OCI-LY7 (cell line): ENCODE measurements around the gene TK2. TPM values are rescaled to one million over a fixed set of nuclear protein-coding genes. Genes with fewer than 3 reads are reported as not detected.

ENCODE experiments used
- BruUV-seq: library from RNA; stranded (reverse); fragments of 400-500 nt; replicated peaks from 2 replicates; lab custom pipeline; 2021; lab: Mats Ljungman, UMichigan
- CTCF ChIA-PET: fragments of 300-600 bp; sonication (Branson Sonifier 250); formaldehyde crosslinking; loops from one replicate; lab custom pipeline; 2022; ENCODE audit warnings: antibody characterized with exemption; ENCODE audit not compliant: unreplicated experiment; lab: Charles Lee
- POLR2A ChIA-PET: fragments of 300-600 bp; sonication (Branson Sonifier 250); formaldehyde crosslinking; loops from one replicate; lab custom pipeline; 2022; ENCODE audit warnings: antibody characterized with exemption; lab: Charles Lee
- DNase-seq: peaks from one replicate; pipeline ENCODE4 v3.0.0-alpha.2; 2015; ENCODE audit warnings: low spot score
- H2AFZ ChIP-seq: fragments of 200-600 bp; sonication (generic), shearing (Covaris generic); 2 replicates; pipeline ENCODE4 v1.6.1; 2014; ENCODE audit warnings: mild to moderate bottlenecking, antibody characterized with exemption, low read length, moderate library complexity
- H3K27ac ChIP-seq: fragments of 200-600 bp; sonication (generic); 2 replicates; pipeline ENCODE4 v1.5.1; 2014; ENCODE audit warnings: mixed run types, low read depth, mild to moderate bottlenecking, moderate library complexity, low read length, inconsistent platforms; ENCODE audit not compliant: poor library complexity, severe bottlenecking
- H3K36me3 ChIP-seq: fragments of 200-600 bp; sonication (generic); 2 replicates; pipeline ENCODE4 v1.6.1; 2014; ENCODE audit warnings: mild to moderate bottlenecking, antibody characterized with exemption, low read length, moderate library complexity, mixed read lengths; ENCODE audit not compliant: insufficient read depth
- H3K4me1 ChIP-seq: fragments of 200-600 bp; sonication (generic); 2 replicates; pipeline ENCODE4 v1.5.1; 2014; ENCODE audit warnings: mild to moderate bottlenecking, low read length; ENCODE audit not compliant: insufficient read depth, poor library complexity, severe bottlenecking
- H3K4me2 ChIP-seq: fragments of 200-600 bp; sonication (generic); 2 replicates; pipeline ENCODE4 v1.6.1; 2014; ENCODE audit warnings: mild to moderate bottlenecking, low read length
- H3K4me3 ChIP-seq: fragments of 200-600 bp; sonication (generic); 2 replicates; pipeline ENCODE4 v1.5.1; 2014; ENCODE audit warnings: mild to moderate bottlenecking, low read depth, low read length; ENCODE audit not compliant: poor library complexity, severe bottlenecking
- H3K79me2 ChIP-seq: fragments of 200-600 bp; sonication (generic); 2 replicates; pipeline ENCODE4 v1.6.1; 2016; ENCODE audit warnings: low read depth, mild to moderate bottlenecking, low read length, moderate library complexity, mixed read lengths; ENCODE audit not compliant: insufficient read depth
- H3K9me2 ChIP-seq: fragments of 200-600 bp; sonication (generic); 2 replicates; pipeline ENCODE4 v1.6.1; 2016; ENCODE audit warnings: mild to moderate bottlenecking, low read length, mixed read lengths; ENCODE audit not compliant: insufficient read depth
- H3K9me3 ChIP-seq: fragments of 200-600 bp; sonication (generic); 2 replicates; pipeline ENCODE4 v1.6.1; 2014; ENCODE audit warnings: mild to moderate bottlenecking, mixed run types, low read length, mixed read lengths
- H4K20me1 ChIP-seq: fragments of 200-600 bp; sonication (generic); 2 replicates; pipeline ENCODE4 v1.6.1; 2014; ENCODE audit warnings: mild to moderate bottlenecking, antibody characterized with exemption, low read length, moderate library complexity, mixed read lengths; ENCODE audit not compliant: insufficient read depth
- EZH2phosphoT487 ChIP-seq: fragments of 200-600 bp; sonication (generic); IDR thresholded peaks from 2 replicates; pipeline ENCODE4 v1.6.1; 2018; ENCODE audit warnings: low read depth, borderline replicate concordance, mild to moderate bottlenecking, mixed run types, antibody characterized with exemption, low read length, moderate library complexity, mixed read lengths
- intact Hi-C: fragments of 100-400 bp; cut with micrococcal nuclease; formaldehyde crosslinking; loops from one replicate; pipeline ENCODE4 v1.10.0; 2022; ENCODE audit not compliant: unreplicated experiment
- total RNA-seq, 2 experiments: library from RNA; depleted of rRNA in 1 of 2; stranded (reverse); fragments of >200 nt in 1 of 2; shearing (Covaris generic) in 1 of 2; gene quantifications; 2 replicates each; pipeline ENCODE4 v1.2.3, GENCODE V29; 2014 to 2022
- TF ChIP-seq, protein P1 (sequence below): fragments of 200-600 bp; sonication (generic); conservative IDR thresholded peaks from 2 replicates; pipeline ENCODE4 v1.5.1; 2014; ENCODE audit warnings: mild to moderate bottlenecking, antibody characterized with exemption, low read length, moderate library complexity, mixed read lengths

The TK2 gene
- total RNA-seq, 2 experiments from 2014 or later = 0.06 to 1.9 TPM

DNA sequence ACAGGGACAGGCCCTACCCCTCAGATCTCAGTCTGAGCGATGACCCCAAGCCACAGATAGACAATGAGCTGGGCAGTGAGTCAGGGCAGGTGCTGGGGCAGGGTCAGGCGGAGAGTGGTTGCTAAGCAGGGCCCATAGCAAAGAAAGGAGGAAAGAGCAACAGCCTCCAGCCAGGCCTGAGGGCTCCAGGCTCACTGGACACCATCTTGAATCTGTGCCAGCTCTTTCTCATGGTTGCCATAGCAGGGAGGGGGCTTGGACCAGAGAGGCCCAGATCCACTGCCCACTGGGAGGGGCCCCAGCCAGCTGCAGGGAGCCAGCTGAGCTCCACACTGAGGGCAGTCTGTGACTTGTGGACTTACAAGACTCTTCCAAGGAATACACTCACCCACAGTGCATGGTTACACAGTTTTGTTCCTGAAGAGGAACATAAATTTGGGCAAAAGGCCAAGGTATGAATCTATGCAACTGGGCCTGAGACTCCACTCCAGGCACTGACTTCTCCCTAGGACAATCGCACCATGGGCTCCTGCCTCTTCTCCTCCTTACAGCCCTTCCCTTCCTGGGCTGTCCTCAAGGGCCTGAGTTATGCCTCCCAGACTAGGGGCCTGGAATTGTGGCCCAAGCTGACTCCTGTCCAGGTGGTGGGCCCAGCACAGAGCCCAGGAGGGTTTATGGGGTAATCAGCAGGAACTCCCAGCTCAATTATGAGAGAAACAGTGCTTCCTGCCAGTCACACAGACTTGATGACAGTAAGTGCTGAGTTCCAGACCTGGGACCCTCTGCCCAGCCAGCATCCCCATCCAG is 62.9 kb downstream of the TK2 start:
- no peaks in the 10 kb centered on the region for H3K9me2 ChIP-seq
- no peaks in the 10 kb centered on the region for H3K4me1 ChIP-seq
- no peaks in the 10 kb centered on the region for H3K9me3 ChIP-seq
- H2AFZ ChIP-seq = no peak overlapping the region
- ChIA-PET POLR2A (interaction anchor here (0.6 to 0.9 kb wide), 3 partner anchors 12 to 126 kb away, joined by 3 read pairs; no protein-coding TSS in a partner anchor), CTCF (no interaction called here)
- no peak overlapping the region for H3K4me3 ChIP-seq
- BruUV-seq = no TSS peak
- no peaks in the 10 kb centered on the region for H3K36me3 ChIP-seq
- DNase-seq = no peak
- H3K79me2 ChIP-seq = no peaks in the 10 kb centered on the region
- TF ChIP-seq, protein P1, sequence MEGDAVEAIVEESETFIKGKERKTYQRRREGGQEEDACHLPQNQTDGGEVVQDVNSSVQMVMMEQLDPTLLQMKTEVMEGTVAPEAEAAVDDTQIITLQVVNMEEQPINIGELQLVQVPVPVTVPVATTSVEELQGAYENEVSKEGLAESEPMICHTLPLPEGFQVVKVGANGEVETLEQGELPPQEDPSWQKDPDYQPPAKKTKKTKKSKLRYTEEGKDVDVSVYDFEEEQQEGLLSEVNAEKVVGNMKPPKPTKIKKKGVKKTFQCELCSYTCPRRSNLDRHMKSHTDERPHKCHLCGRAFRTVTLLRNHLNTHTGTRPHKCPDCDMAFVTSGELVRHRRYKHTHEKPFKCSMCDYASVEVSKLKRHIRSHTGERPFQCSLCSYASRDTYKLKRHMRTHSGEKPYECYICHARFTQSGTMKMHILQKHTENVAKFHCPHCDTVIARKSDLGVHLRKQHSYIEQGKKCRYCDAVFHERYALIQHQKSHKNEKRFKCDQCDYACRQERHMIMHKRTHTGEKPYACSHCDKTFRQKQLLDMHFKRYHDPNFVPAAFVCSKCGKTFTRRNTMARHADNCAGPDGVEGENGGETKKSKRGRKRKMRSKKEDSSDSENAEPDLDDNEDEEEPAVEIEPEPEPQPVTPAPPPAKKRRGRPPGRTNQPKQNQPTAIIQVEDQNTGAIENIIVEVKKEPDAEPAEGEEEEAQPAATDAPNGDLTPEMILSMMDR = no peak
- no peak for TF ChIP-seq EZH2phosphoT487
- intact Hi-C loops = no loop called here
- no peak overlapping the region for H3K27ac ChIP-seq
- H4K20me1 ChIP-seq = no peaks in the 10 kb centered on the region
- H3K4me2 ChIP-seq = no peak overlapping the region

DNA sequence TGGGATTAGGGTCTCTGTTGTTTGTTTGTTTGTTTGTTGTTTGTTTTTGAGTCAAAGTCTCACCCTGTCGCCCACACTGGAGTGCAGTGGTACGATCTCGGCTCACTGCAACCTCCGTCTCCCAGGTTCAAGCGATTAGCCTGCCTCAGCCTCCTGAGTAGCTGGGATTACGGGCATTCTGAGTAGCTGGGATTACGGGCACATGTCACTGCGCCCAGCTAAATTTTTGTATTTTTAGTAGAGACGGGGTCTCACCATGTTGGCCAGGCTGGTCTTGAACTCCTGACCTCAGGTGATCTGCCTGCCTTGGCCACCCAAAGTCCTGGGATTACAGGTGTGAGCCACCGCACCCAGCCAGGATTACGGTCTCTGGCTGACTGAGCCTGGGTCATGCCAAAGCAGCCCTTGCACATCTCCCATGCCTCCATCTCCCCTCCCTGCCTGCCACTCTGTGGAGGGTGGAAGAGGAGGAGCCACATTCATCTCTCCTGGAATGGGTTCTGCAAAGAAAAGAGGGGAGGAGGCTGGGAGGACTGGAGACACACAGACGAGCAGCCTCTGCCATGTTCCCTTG is 63.6 kb downstream of the TK2 start:
- DNase-seq = no peak
- H3K9me2 ChIP-seq = no peaks in the 10 kb centered on the region
- intact Hi-C loops = no loop called here
- no peaks in the 10 kb centered on the region for H3K79me2 ChIP-seq
- no peak overlapping the region for H3K4me2 ChIP-seq
- no peak overlapping the region for H3K4me3 ChIP-seq
- H3K4me1 ChIP-seq = no peaks in the 10 kb centered on the region
- no peaks in the 10 kb centered on the region for H4K20me1 ChIP-seq
- ChIA-PET POLR2A (interaction anchor here (0.6 to 0.7 kb wide), 2 partner anchors 12 to 24 kb away, joined by 3 read pairs; no protein-coding TSS in a partner anchor), CTCF (no interaction called here)
- H3K9me3 ChIP-seq = no peaks in the 10 kb centered on the region
- H3K27ac ChIP-seq = no peak overlapping the region
- H3K36me3 ChIP-seq = no peaks in the 10 kb centered on the region
- no peak for TF ChIP-seq EZH2phosphoT487
- TF ChIP-seq, protein P1 = no peak
- no TSS peak for BruUV-seq
- no peak overlapping the region for H2AFZ ChIP-seq
